ENCODE results near the gene CCDC3.

DNA sequence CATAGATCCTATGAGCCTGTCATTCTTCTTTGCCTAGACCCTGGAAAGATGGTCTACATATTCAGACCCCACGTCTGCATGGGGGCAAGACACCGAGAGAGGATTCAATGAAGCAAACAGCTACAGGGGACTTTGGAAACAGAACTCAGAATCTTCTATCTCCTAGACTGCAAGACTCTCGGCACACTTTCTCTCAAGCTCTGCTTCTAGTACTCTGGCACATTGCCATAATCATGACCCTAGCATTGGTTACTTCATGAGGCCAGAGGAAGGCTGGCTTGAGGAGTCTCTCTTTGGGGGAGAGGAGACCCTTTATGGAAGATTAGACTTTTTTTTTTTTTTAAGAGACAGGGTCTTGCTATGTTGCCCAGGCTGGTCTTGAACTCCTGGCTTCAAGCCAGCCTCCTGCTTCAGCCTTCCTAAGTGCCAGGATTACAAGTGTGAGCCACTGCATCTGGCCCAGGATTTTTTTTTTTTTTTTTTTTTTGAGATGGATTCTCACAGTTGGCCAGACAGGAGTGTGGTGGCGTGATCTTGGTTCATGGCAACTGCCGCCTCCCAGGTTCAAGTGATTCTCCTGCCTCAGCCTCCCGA, 20.7 kb downstream of the CCDC3 start:
- TF ChIP-seq, protein P1, sequence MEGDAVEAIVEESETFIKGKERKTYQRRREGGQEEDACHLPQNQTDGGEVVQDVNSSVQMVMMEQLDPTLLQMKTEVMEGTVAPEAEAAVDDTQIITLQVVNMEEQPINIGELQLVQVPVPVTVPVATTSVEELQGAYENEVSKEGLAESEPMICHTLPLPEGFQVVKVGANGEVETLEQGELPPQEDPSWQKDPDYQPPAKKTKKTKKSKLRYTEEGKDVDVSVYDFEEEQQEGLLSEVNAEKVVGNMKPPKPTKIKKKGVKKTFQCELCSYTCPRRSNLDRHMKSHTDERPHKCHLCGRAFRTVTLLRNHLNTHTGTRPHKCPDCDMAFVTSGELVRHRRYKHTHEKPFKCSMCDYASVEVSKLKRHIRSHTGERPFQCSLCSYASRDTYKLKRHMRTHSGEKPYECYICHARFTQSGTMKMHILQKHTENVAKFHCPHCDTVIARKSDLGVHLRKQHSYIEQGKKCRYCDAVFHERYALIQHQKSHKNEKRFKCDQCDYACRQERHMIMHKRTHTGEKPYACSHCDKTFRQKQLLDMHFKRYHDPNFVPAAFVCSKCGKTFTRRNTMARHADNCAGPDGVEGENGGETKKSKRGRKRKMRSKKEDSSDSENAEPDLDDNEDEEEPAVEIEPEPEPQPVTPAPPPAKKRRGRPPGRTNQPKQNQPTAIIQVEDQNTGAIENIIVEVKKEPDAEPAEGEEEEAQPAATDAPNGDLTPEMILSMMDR (IDR thresholded peaks at IDR 0.05 in 4 of 5, conservative IDR thresholded peaks at IDR 0.05 in 1 of 5), result no peak
- TF ChIP-seq POLR2A (IDR thresholded peaks at IDR 0.05), result no peak
